ENCODE data around the gene SPOCK2. TPM values are rescaled to one million over a fixed set of nuclear protein-coding genes. Genes with fewer than 3 reads are reported as not detected.

SPOCK2 gene
- total RNA-seq, 3 donors from 2014 or later: 74.7 to 85.7 (median 83.2) TPM

DNA sequence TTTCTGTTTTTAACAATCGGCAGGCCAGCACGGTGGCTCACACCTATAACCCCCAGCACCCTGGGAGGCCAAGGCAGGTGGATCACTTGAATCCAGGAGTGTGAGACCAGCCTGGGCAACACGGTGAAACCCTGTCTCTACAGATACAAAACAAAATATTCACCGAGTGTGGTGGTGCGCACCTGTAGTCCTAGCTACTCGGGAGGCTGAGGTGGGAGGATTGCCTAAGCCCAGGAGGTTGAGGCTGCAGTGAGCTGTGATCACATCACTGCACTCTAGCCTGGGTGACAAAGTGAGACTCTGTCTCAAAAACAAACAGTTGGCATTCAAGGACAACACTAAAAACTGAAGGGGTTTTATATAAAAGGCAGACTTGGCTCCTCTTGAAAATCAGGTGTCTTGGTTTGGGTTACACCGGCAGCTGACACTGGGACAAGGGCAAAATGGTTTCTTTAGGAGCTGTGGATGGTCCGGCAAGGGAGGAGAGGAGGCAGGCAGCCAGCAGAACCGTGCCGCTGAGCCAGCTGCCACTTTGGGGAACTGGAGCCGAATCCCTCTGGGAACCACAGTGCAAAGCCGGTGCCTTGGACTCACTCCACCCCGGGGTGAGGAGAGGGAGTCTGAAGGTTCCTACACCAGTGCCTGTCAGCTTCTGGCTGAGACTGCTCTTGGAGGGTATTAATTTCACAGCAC lies 71.6 kb downstream of the SPOCK2 start:
- H3K9me3 Mint-ChIP-seq: no peaks in the 10 kb centered on the region
- no peaks in the 10 kb centered on the region for H3K27me3 Mint-ChIP-seq (ENCODE audit: low read depth)
- ATAC-seq: no peak
- no peaks in the 10 kb centered on the region for H3K4me1 Mint-ChIP-seq (ENCODE audit: low read depth)
- no peak for DNase-seq
- H3K4me3 Mint-ChIP-seq: no peak overlapping the region
- no peaks in the 10 kb centered on the region for H3K36me3 Mint-ChIP-seq (ENCODE audit: insufficient read depth)

DNA sequence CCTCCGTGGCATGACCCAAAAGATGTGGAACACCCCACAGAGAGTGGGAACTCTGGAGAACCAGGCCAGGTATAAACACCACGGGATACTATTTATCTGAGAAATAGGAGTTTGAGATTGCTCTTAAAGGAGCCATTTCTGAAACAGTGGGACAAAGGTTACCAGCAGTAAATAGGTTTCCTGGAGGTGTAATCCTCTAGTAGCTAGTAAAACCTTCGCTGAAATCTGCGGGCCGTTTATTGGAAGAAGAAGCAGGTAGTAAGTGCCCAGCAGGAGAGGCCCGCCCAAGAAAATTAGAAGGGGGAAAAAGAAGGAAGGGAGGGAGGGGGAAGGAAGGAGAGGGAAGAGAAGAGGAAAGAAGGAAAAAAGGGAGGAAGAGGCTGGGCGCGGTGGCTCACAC lies 72.5 kb downstream of the SPOCK2 start:
- H3K36me3 Mint-ChIP-seq (ENCODE audit: insufficient read depth): no peaks in the 10 kb centered on the region
- DNase-seq (no peak), ATAC-seq (no peak)
- H3K4me3 Mint-ChIP-seq: no peak overlapping the region
- H3K9me3 Mint-ChIP-seq: no peaks in the 10 kb centered on the region
- no peaks in the 10 kb centered on the region for H3K27me3 Mint-ChIP-seq (ENCODE audit: low read depth)
- H3K4me1 Mint-ChIP-seq (ENCODE audit: low read depth): no peaks in the 10 kb centered on the region

DNA sequence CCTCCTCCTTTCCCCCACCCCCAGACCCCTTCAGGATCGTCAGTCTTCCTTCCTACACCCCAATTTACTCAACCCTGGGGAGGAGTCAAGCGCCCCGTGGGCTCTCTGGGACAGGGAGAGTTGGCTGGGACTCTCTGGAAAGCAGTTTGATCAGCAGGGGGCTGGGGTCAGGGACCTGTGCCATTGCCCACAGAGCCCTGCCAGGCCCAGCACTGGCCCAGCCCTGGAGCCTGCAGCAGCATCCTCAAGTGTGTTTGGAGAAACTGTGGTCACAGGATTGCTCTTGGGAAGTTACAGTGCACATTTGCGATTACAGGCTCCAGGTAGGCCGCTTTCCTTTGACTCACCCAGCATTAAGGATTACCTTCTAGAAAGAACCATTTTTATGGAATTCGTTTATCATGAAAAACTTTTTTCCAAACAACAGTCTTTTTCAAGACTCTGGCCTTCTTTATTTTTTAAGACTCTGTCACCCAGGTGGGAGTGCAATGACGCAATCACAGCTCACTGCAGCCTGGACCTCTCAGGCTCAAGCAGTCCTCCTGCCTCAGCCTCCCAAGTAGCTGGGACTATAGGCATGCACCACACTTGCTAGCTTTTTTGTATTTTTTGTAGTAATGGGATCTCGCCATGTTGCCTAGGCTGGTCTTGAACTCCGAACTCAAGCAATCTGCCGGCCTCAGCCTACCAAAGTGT lies 73.4 kb downstream of the SPOCK2 start:
- H3K4me1 Mint-ChIP-seq (ENCODE audit: low read depth): no peaks in the 10 kb centered on the region
- no peaks in the 10 kb centered on the region for H3K9me3 Mint-ChIP-seq
- ATAC-seq (no peak), DNase-seq (no peak)
- H3K27me3 Mint-ChIP-seq (ENCODE audit: low read depth): no peaks in the 10 kb centered on the region
- H3K36me3 Mint-ChIP-seq (ENCODE audit: insufficient read depth): no peaks in the 10 kb centered on the region
- H3K4me3 Mint-ChIP-seq: no peak overlapping the region

DNA sequence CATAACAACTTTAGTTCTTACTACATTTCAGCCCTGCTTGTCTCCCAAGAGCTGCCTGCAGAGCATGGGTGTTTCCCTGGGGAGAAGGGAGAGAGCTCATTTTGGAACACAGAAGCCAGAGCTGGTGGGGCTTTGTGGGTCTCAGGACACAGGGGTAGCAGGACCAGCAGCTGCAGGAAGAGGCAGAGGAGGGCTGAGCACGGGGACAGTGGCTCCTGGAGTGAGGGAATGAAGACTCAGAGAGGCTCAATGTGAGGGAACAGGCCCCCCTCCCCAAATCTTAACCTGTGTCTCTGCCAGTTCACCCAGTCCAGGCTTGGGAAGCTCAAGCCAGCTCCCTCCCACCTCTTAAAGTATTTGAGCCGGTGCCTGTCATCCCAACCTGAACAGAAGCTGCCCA lies 74.2 kb downstream of the SPOCK2 start:
- DNase-seq (no peak), ATAC-seq (no peak)
- Mint-ChIP-seq H3K27me3 (ENCODE audit: low read depth) (no peaks in the 10 kb centered on the region), H3K4me3 (no peak overlapping the region), H3K9me3 (no peaks in the 10 kb centered on the region), H3K36me3 (ENCODE audit: insufficient read depth) (no peaks in the 10 kb centered on the region), H3K4me1 (ENCODE audit: low read depth) (no peaks in the 10 kb centered on the region)

DNA sequence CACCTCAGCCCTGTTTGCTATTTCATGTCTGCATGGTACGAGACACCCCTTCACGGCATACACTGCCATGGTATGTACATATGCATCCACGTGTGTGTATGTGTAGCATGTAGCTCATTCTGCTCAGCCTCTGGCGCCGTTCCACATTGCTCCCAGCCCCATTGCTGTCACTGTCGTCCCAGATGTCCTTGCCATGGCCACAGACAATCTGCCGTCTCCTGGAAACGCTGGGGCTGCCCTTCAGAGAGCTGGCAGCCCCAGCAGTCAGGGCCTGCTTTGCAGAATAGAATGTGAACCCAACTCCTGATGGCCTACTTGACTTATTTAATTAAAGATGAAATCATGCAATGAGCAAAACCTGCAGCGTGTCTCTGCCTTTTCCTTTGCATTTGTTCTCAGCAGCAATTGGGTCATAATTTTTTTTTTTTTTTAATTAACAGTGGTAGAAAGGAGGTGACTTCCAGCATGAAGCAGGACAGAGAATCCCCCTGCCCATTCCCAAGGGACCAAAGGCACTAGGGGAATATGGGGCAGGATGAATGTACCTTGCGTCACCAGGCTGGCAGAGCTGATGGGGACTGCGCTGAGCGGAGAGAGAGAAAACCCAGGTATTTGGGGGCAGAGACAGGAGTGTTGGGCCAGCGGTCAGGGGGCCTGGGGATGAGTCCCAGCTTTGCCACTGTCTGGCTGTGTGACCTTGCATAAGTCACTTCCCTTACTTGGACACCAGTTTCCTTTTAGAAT lies 75.0 kb downstream of the SPOCK2 start:
- Mint-ChIP-seq H3K4me3 (no peak overlapping the region), H3K9me3 (no peaks in the 10 kb centered on the region), H3K36me3 (ENCODE audit: insufficient read depth) (no peaks in the 10 kb centered on the region), H3K27me3 (ENCODE audit: low read depth) (no peaks in the 10 kb centered on the region), H3K4me1 (ENCODE audit: low read depth) (no peaks in the 10 kb centered on the region)
- ATAC-seq: no peak
- DNase-seq: no peak

DNA sequence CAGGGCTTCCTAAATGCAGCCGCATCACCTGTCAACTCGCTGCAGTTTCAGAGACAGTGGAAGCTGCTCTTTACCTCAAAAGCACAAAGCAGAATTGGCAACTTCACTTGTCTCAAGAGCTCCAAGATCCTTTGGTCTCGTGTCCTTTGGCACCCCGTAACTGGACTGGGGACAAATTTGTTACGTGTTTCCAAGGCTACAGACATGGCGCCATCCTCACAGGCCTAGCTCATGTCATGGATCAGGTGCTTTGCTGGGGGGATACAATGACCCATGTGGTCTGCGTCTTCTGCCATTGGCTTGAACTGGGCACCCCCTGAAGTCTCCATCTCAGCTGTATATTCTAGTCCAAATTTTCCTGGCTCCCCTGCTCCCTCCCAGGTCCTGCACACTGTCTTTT lies 75.6 kb downstream of the SPOCK2 start:
- ATAC-seq (no peak), DNase-seq (no peak)
- Mint-ChIP-seq H3K27me3 (ENCODE audit: low read depth) (no peaks in the 10 kb centered on the region), H3K36me3 (ENCODE audit: insufficient read depth) (no peaks in the 10 kb centered on the region), H3K4me3 (no peak overlapping the region), H3K9me3 (no peaks in the 10 kb centered on the region), H3K4me1 (ENCODE audit: low read depth) (no peaks in the 10 kb centered on the region)

DNA sequence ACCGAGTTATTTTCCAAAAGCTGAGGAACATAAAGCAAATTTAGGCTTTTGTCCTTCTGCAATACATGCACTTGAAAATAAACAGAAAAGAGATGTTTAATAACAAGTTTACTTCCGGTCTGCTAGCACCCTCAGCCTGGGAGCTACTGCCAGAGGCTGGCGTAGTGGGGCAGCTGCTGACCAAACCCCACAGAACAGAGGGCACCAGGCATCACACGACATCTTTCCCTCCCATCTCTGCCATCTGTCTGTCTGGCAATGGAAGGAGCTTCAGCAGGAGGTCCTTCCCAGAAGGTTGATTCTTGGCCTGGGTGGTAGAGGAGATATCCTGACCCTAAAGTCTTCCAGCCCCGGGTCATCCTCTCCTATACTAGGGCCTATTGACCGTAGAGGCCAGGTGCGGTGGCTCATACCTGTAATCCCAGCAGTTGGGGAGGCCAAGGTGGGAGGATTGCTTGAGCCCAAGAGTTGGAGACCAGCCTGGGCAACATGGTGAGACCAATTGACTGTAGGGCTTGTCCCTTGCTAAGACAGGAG lies 76.3 kb downstream of the SPOCK2 start:
- no peaks in the 10 kb centered on the region for H3K27me3 Mint-ChIP-seq (ENCODE audit: low read depth)
- ATAC-seq (no peak), DNase-seq (no peak)
- H3K4me1 Mint-ChIP-seq (ENCODE audit: low read depth): no peaks in the 10 kb centered on the region
- H3K36me3 Mint-ChIP-seq (ENCODE audit: insufficient read depth): no peaks in the 10 kb centered on the region
- H3K9me3 Mint-ChIP-seq: no peaks in the 10 kb centered on the region
- H3K4me3 Mint-ChIP-seq: no peak overlapping the region

DNA sequence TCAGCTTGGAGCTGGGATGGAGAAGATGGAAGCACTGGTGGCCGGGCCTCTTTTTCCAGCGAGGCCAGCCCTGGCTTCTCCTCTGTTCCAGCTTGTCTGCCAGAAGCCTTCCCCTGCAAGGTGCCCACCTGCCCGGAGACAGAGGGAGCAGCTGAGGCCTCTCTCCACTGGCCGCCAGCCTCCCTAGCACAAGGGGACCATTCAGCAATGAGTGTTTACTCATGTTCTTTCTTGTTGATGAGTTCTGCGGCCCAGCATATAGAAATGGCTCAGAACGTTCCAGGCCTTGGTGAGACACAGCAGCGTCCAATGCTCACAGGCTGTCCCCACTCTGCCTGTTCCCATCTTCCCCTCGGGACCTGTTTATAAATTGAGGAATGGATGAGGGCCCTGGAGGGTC lies 76.9 kb downstream of the SPOCK2 start:
- H3K36me3 Mint-ChIP-seq (ENCODE audit: insufficient read depth): no peaks in the 10 kb centered on the region
- H3K4me3 Mint-ChIP-seq: no peak overlapping the region
- no peak for DNase-seq
- no peaks in the 10 kb centered on the region for H3K9me3 Mint-ChIP-seq
- no peak for ATAC-seq
- H3K27me3 Mint-ChIP-seq (ENCODE audit: low read depth): no peaks in the 10 kb centered on the region
- no peaks in the 10 kb centered on the region for H3K4me1 Mint-ChIP-seq (ENCODE audit: low read depth)

DNA sequence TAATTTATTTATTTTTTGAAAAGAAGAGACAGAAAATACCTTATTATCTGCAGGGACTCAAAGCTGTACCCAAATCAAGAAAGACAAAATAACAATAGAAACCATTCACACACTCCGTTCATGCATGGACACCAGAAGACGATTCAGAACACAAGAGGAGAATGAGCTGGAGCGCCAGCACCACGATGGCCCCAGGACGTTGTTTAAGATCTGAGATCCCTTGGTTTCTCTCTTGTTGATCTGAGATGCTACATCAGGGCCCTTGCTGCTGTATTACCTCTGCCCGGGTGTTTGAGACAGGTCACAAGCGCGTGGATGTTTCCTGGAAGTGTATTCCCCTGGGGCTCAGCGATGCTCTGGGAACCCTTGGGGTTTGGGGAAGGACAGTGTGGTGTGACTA lies 77.3 kb downstream of the SPOCK2 start:
- no peak overlapping the region for H3K4me3 Mint-ChIP-seq
- no peaks in the 10 kb centered on the region for H3K4me1 Mint-ChIP-seq (ENCODE audit: low read depth)
- H3K27me3 Mint-ChIP-seq (ENCODE audit: low read depth): no peaks in the 10 kb centered on the region
- no peaks in the 10 kb centered on the region for H3K9me3 Mint-ChIP-seq
- no peak for ATAC-seq
- DNase-seq: no peak
- no peaks in the 10 kb centered on the region for H3K36me3 Mint-ChIP-seq (ENCODE audit: insufficient read depth)

DNA sequence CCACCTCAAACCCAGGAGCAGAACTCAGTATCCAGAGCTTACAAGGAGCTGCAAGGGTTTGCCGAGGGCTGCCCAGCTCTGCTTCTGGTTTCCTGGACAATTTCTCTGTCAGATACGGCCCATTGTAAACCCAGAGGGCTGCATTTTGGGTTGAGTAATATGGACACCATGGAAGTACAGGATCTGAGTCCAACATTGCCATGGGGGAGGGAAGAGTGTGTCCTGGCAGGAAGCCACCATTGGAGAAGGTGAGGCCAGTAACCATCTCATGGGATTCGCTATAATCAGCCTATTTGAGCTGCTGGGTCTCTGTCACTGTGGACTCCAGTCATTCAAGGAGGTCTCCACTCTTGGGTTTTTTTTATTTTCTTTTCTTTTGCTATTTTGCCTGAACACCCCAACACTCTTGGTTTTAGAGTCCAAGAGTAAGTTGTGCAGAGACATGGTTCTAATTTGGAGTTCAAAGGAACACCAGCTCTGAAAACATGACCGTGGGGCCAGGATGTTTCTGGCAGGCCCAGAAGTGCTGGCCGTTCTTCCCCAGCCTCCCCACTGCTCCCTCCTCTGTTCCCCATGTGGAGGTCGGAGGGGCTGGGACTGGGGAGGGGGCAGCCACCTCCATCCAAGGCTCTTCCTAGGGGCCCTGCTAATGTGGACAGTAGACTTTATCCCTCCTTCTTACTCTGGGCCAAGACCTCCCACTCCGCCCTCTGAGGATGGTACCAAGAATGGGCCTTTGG lies 77.9 kb downstream of the SPOCK2 start:
- no peak overlapping the region for H3K4me3 Mint-ChIP-seq
- H3K36me3 Mint-ChIP-seq (ENCODE audit: insufficient read depth): no peaks in the 10 kb centered on the region
- ATAC-seq: no peak

DNA sequence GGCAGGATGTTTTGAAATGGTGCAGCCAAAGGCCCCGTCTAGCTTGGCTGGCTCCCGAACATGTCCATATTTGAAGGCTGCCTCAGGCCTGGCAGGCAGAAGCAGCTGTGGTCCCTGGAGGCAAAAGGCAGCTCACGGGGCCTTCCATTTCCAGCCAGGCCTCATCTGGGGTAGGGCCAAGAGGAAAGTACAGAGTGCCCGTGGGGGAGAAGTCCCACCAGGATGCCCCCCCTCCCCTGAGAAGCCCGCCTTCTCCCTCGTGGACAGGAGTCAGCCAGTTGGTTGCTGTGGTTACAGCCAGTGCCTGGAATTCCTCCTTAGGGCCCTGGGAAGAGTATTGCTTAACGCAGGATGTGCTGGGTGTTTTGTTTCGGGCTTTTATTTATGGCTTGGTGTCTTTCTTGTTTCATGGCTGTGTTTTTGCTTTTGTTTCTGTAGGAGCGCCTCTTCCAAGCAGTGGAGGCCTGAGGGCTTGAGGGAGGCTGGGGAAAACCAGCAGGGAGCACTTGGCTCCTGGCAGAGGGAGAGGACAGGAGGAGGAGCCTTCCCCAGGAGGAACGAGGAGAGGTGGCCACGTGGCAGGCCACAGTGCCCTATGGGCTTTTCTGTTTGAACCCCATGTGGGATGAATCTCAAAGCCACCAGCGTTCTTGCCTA lies 78.8 kb downstream of the SPOCK2 start:
- DNase-seq: no peak

More for the DNA sequence above, 77.9 kb downstream of the SPOCK2 start:
- no peak for DNase-seq
- Mint-ChIP-seq H3K4me1 (ENCODE audit: low read depth) (no peaks in the 10 kb centered on the region), H3K27me3 (ENCODE audit: low read depth) (no peaks in the 10 kb centered on the region), H3K9me3 (no peaks in the 10 kb centered on the region)

DNA sequence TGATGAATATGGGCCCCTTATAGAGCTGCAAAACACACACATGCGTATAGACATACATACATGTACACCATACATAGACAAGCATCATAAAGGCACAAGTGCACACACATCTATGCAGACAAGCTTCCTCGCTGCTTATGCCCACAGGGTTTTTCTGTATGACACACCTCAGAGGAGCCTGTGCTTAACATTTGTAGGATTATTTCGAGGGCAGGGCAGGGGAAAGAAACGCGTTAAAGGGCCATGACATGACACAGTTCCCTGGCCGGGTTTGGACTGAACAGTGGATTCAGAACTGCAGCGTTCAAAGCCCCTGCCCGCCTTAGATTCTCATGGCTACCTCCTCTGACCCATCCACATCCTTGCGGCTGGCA lies 79.3 kb downstream of the SPOCK2 start:
- Mint-ChIP-seq H3K27me3 (ENCODE audit: low read depth) (no peaks in the 10 kb centered on the region), H3K9me3 (no peaks in the 10 kb centered on the region), H3K4me3 (no peak overlapping the region), H3K36me3 (ENCODE audit: insufficient read depth) (no peaks in the 10 kb centered on the region), H3K4me1 (ENCODE audit: low read depth) (no peaks in the 10 kb centered on the region)
- DNase-seq (no peak), ATAC-seq (no peak)

More for the DNA sequence above, 78.8 kb downstream of the SPOCK2 start:
- H3K36me3 Mint-ChIP-seq (ENCODE audit: insufficient read depth): no peaks in the 10 kb centered on the region
- no peak overlapping the region for H3K4me3 Mint-ChIP-seq
- no peaks in the 10 kb centered on the region for H3K27me3 Mint-ChIP-seq (ENCODE audit: low read depth)
- H3K4me1 Mint-ChIP-seq (ENCODE audit: low read depth): no peaks in the 10 kb centered on the region
- no peaks in the 10 kb centered on the region for H3K9me3 Mint-ChIP-seq
- ATAC-seq: no peak

Data from activated T-cell treated with anti-CD3 and anti-CD28 coated beads, Interleukin-2, amount 50 U/mL, for 4 hours (primary cell).